GM21529 (cell line): ENCODE results near the gene PIP5K1B.

Source experiments
- ATAC-seq: cut with Tn5 transposase; IDR thresholded peaks from one replicate; pipeline ENCODE4 v1.9.1; 2021; ENCODE audit not compliant: unreplicated experiment

PIP5K1B gene

DNA sequence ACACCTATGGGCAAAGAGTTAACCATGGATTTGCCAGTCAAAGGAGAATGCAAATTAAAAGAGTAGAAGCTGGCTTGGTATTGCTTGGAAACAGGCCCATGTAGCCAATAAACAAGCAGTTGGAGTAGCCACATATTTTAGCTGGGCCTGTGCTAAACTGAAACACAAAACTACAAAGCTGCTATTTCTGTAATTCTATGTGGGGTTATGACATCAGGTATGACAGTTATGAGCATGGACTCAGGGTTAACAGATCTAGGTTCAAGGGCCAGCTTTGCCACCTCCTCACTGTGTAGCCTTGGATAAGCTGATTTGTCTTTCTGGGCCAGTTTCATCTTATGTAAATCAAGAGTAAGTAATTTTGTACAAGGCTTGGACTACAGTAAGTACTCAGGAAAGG lies 142.7 kb downstream of the PIP5K1B start:
- peak; percentile 61 for ATAC-seq

DNA sequence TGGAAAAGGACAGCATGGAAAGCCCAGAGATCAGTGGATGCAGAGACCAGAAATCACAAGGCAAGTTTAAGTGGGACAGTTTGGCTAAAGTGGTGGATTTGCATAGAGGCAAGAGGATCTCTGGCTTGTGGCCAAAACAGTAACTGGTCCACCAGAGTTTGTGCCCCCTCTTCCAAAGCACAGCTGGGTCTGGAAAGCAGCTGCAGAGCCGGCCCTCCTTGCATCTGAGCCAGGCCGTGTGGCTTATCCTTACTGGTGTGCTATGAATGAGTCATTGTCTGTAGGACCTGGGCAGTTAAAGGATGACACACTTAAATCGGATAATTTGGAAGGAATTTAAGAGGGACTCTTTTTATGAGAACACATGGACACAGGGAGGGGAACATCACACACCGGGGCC lies 146.6 kb downstream of the PIP5K1B start:
- ATAC-seq = no peak

DNA sequence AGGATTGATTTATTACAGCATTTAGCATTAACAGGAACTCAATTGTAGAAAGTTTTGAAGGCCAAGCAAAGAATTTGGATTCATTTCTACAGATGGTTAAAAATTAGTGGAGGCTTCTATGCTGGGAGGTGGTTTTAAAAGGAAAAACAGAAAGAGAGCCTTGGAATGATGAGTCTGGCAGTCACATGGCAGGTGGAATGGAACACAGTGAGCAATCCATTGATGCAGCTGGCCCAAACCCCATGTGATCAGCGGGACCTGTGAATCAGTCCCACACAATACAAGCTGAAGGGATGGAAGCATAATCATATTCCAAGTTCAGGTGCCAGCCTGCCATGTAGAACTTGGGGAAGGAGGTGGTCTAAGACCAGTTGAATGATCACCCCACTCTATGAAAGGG lies 147.9 kb downstream of the PIP5K1B start:
- ATAC-seq = no peak

DNA sequence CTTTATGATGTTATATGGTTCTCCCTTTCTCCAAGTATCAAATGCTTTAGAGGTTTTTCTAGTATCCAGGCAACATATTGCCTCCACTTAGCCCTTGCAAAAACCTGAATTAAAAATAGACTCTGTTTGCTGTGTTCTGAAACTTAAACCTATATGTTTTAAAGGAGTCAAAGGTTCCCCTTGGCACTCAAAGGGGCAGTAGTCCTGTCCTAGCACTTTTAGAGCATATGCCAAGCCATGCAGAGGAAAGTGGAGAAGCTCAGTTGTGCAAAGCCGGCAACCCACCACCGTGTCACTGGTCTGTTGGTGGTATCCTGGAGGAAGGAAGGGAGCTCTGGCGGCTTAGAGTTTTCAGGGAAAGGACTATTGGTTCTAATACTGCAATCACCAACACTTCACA lies 154.3 kb downstream of the PIP5K1B start:
- no peak for ATAC-seq

DNA sequence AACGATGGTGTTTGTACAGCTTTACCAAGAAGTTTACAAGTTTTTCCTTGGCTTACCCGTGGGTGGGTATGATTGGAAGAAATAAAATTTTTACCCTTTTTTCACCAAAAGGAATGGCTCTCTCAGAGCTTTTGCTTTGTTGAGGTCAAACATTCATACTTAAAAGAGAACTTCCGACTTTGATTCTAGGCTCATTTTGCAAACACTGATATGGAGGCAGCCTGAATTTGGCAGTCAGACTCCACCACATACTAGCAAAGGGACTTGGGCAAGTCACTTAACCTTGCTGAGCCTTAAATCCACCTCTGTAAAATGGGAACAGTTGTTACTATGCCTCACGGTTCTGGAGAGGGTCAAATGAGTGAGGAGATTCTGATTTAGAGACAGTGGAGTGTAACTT lies 155.4 kb downstream of the PIP5K1B start:
- ATAC-seq = no peak

DNA sequence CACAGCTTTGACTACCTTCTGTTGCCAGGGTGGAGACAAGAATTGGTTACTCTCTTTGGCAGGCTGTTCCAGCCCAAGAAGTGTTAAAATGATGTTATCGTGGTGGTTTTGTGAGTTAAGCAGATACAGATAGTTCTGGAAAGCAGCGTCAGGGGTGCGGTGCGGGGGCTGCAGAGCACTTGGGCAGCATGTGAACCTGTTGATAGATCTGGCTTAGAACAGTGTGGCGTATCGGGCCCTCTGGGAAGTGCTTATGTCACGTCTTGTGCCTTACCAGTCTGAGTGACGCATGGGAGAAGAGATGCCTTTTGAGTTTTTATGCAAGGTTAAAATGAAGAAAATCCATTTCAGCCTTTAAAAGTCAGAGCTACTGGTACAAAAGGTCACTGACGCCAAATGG lies 156.4 kb downstream of the PIP5K1B start:
- ATAC-seq = no peak

DNA sequence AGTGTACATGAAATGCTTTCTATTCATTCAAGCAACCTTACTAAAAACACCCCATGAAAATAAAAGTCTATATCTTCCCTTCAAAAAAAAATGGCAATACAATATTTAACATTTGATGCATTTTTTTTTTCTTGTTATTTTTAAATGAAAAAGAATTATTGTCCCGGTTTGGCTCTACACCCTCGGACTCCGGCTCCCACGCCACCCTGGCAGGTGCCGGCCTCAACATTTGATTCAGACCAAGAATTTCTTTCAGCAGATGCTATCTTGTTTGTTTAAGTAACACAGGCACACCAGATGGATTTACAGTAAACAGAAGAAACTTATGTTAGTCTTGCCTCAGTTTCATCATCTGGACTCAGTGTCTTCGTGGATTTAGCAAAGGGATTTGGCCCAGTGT lies 162.0 kb downstream of the PIP5K1B start:
- ATAC-seq = no peak

DNA sequence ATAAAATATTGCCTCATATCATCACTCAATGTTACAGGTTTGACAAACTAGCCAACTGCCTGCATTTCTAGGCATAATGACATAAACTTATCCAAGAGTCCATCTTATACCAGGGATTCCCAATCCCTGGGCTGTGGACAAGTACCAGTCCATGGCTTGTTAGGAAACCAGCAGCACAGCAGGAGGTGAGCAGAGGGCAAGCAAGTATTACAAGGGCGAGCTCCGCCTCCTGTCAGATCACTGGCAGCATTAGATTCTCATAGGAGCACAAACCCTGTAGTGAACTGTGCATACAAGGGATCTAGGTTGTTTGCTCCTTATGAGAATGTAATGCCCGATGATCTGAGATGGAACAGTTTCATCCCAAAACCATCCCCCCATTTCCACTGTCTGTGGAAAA lies 164.0 kb downstream of the PIP5K1B start:
- no peak for ATAC-seq

DNA sequence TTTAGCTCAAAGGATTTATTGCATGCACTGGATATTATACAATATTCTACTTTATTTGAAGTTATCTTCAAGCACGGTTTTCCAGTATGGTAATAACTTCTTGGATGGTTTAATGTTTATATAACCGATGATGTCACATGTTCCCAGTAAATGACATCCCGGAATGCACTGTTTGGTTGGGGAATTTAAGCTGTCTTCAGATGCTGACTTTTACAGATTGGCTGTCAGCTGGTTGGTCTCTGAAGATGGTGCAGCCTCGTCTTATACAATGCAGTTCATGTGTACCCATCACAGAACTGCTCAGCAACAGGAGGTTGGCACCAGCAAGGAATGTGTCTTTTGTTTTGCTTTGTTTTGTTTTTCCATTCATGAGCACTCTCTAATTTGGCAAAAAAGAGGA lies 165.0 kb downstream of the PIP5K1B start:
- no peak for ATAC-seq

DNA sequence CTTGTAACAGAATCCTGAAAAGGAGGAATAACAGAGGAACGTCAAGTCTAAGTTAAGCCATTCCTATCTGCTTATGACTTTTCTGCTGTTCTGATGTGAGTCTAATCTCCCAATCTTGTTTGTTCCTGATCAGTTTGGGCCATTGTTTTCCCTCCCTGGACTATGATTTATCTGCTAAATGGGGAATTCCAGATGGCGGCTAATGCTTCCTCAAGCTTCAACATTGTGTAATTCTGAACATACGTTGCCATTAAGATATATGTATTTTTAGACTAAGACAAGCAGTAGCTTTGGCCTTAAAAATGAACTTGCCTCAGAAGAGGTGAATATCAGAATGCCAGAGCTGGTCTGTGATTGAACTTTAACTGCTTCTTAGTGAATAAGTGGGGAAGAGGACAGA lies 166.2 kb downstream of the PIP5K1B start:
- no peak for ATAC-seq

DNA sequence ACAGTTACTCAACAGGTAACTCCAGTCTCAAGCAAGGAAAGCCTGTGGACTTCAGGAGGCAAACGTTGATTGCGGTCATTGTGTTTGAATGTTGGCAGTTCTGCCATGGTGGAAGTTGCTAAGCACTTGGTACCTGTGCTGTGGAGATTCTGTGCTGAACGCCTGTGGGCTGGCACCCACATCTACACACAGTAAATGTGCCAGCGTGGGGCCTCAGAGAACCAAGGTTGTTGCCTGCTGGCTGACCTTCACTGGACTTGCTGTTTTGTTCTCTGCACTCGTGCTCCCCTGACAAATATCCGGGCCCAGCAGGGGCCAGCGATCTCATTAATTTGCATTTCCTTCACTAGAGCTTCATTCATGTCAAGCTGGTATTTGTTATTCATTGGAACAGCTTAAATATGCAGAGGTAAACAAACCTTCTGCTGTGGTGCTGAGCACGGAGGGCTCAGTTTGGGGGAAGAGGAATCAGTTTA lies 167.0 kb downstream of the PIP5K1B start:
- ATAC-seq = no peak

DNA sequence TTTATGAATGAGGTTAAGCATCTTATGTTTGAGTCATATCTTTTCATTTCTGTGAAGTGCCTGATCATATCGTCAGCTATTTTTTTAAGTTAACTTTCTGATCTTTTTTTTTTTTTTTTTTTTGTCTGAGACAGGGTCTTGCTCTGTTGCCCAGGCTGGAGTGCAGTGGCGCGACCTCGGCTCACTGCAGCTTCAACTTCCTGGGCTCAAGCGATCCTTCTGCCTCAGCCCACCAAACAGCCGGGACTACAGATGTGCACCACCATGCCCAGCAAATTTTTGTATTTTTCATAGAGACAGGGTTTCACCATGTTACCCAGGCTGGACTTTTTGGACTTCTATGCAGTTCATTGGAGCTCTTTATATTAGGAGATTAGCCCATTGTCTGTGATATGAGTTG lies 168.1 kb downstream of the PIP5K1B start:
- no peak for ATAC-seq

DNA sequence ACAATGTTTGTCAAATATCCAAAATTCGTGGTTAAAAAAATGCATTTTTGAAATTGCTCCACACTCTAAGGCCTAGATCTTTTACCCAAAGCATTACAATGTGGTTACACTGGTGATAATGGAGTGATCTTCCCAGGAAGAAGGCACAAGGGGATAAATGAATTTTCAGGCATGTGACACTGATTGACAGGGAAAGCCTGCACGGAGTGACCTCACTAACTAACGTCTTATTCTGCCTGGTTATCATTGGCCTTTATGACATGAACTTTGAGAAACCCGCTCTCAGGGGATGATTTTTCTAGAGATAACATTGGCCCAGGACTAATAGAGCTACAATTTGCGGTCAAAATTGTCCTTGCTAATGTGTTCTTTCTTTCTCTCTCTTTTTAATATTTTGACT lies 171.2 kb downstream of the PIP5K1B start:
- ATAC-seq = no peak

DNA sequence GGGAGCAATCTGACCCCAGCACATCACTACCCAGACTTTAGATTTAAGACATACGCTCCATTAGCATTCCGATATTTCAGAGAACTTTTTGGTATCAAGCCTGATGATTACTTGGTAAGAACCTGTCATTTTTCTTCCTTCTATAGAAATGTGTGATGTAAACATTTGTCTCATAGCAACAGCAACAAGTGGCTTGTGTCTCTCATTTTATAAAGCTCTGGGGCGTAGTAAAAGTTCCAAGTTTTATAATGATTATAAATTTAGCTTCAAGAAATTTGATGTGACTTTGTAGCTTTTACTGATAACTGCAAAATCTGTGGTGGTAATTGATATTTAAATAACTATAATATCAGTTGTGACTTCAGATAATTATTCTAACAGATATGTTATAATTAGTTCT lies 171.6 kb downstream of the PIP5K1B start:
- ATAC-seq = no peak

DNA sequence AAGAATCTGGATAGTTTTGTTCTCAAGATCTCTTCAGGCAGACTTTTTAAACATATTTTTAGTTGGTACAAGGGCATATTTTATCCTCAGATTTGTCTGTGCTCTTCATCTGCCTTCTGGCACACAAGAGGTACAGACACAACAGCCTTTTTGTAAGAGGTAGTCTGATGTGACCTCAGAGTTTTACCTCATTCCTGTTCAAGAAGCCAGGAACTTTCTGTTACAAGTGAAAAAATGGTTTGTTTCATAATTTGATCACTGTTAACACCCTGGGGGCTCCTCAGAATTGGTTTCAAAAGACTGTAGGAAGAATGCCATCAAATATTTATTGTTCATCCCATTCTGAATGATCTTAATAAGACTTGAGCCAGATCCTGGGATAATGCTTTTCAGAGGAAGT lies 172.2 kb downstream of the PIP5K1B start:
- ATAC-seq = no peak

DNA sequence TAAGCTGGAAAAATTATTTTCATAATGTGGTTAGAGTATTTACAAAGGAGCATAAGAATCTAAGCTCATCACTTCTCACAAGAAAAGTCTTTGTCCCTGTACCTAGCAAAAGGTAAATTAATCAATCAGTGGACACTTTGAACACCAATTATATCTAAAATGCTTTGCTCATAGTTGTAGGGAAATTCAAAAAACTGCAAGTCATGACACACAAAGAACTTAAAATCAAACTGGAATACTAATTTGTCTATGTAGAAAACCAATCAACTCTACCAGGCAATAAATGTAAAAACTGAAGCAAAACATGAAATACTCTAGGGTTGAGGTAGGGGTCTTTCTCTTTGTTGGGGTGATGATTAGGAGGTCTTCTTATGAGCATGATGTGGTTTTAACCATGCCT lies 173.4 kb downstream of the PIP5K1B start:
- ATAC-seq = no peak

DNA sequence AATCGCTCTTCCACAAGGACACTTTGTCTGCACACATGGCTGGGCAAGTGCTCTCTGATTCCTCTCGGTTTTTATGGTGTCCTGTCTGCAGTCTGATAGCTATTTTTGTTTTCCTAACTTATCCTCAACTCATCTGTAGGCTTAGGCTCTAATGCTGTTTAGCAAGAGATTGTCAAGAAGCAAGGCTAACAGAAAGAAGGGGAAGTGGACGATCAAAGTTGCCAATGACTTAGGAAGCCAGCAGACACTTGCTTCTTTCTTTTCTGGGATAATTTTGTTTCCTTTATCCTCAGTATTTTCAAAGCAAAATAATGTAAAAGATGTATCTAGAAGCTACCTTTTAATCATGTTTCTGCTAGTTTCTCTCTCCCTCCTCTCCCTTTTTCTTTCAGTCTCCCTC lies 178.2 kb downstream of the PIP5K1B start:
- ATAC-seq = no peak

DNA sequence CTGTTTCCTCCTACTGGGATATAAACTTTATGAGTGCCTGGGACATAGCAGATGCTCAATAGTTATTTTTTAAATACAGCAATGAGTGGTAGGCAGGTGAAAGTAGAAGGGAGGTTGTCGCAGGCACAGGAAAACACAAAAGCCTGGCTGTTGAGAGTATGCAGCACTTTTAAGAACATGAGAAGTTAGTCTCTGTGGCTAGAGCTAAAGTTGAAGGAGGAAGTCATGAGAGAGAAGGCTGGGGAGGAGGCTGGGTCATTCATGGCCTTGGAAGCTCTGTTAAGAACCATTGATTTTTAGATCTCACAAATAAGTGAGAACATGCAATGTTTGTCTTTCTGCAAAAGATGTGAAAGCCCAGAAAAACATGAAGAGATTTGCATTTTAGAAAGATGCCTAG lies 182.2 kb downstream of the PIP5K1B start:
- ATAC-seq = no peak

DNA sequence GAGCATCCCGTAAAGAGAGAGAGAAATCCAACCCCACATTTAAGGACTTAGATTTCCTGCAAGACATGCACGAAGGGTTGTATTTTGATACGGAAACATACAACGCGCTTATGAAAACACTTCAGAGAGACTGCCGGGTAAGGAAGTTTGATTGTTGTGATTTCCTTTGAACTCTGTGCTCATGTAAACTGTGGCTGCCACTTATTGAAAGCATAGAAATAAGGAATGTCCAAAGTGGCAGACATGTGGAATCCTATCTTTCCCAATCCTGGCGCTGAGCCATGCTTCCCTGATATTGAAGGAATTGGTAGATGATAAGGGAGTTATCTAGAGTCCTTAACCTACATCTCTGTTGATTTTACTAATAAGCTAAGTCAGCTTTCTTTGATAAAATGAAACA lies 189.5 kb downstream of the PIP5K1B start:
- ATAC-seq = no peak

DNA sequence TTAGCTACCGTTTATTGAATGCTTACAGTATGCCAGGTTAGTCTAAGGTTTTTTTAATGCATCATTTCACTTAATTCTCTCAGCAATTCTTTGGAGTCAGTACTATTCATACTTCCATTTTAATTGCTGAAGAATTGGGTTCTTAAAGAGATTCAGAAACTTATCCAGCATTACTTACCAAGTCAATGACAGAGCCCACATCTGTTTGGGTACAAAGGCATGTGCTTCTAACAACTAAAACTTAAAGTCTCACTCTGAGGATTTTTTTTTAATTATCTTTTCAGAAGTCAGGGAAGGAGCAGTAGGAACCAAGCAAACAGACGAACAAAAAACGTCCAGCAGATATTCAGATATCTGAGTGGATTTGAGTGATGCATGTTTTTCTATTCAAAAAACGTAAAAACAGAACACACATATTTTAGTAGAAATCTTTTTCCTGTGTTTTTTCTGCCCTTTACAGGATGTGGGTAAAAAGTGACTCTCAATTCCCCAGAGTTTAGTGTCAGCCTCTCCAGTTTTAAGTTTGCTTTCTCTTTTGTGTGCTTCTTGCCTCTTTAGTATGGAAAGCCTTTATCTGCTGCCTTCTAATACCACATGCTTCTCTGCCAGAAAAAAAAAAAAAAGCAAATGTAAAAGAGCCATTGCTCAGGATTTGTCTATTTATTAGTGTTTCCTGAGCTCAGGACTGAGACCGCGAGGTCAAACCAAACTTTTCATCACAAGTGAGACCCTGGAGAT lies 190.9 kb downstream of the PIP5K1B start:
- ATAC-seq = peak; percentile 91

DNA sequence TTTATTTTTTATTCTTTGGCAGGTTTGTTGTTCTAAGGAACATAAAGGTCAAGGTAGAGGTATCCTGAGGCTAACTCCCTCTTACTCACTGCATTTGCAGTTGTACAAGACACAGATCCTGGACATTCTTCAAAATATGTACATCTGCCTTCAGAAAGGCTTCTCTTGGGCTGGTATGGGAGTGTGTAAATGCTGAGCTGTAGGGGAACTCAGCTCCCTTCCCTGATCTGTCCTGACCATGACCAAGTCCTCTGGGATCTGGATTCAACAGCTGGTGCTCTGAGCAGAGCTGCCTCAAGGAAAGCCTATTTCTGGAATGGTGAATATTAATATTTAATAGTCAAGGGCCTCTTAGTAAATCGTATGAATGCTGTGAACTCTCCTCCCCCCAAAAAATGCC lies 191.4 kb downstream of the PIP5K1B start:
- ATAC-seq = no peak

DNA sequence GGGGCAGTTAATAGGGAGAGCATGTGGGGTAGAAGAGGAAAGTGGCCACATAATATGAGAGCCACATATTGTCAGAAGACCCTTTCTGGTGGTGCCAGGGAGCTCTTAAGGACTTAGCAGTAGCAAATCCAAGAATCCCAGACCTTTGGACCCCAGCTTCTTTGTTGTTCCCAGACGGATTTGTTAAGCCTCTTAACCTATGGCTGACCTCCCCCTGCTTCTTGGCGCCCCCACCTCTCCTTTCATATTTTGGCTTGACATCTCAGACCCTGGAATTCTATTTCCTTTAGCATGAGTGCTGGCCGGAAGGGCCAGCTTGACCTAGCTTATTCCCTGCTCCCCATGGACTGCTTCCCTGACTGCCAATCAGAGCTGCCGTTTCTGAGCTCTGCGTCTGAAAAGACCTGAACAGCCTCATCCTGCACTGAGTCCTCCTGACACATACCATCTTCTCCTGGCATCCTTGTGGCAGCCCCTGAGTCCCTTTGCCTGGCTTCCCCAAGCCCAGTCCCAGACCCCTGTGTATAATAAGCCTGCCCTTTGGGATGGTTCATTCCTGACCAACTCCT lies 192.6 kb downstream of the PIP5K1B start:
- no peak for ATAC-seq
